H9 (cell line): Measurements from ENCODE around the gene EBF4. TPM values are rescaled to one million over a fixed set of nuclear protein-coding genes. Genes with fewer than 3 reads are reported as not detected.

Experiments used
- DNase-seq: peaks from one replicate; pipeline ENCODE4 v3.0.0-alpha.2; 2017
- H2AFZ ChIP-seq: one replicate; pipeline ENCODE4 v1.6.1; 2013; ENCODE audit warnings: mild to moderate bottlenecking, low read length, control low read depth, moderate library complexity
- H2AK5ac ChIP-seq: 2 replicates; pipeline ENCODE4 v1.6.1; 2013; ENCODE audit warnings: low read length, control low read depth, mixed read lengths; ENCODE audit not compliant: insufficient read length
- H2BK120ac ChIP-seq: one replicate; pipeline ENCODE4 v1.6.1; 2013; ENCODE audit warnings: low read depth, mild to moderate bottlenecking, low read length, control low read depth, inconsistent platforms; ENCODE audit not compliant: poor library complexity, severe bottlenecking
- H2BK12ac ChIP-seq: 2 replicates; pipeline ENCODE4 v1.6.1; 2013; ENCODE audit warnings: low read length, control low read depth, mixed read lengths, low read depth; ENCODE audit not compliant: insufficient read length
- H2BK15ac ChIP-seq: 2 replicates; pipeline ENCODE4 v1.6.1; 2013; ENCODE audit warnings: low read depth, low read length, control low read depth
- H2BK20ac ChIP-seq: one replicate; pipeline ENCODE4 v1.6.1; 2013; ENCODE audit warnings: low read depth, mild to moderate bottlenecking, low read length, control low read depth, inconsistent platforms; ENCODE audit not compliant: poor library complexity, severe bottlenecking
- H2BK5ac ChIP-seq: 2 replicates; pipeline ENCODE4 v1.6.1; 2013; ENCODE audit warnings: low read length, control low read depth, mixed read lengths; ENCODE audit not compliant: insufficient read length
- H3K14ac ChIP-seq: 2 replicates; pipeline ENCODE4 v1.6.1; 2013; ENCODE audit warnings: low read length, control low read depth; ENCODE audit not compliant: insufficient read depth
- H3K18ac ChIP-seq: 2 replicates; pipeline ENCODE4 v1.6.1; 2013; ENCODE audit warnings: low read depth, mild to moderate bottlenecking, mixed read lengths, low read length, control low read depth; ENCODE audit not compliant: insufficient read length
- H3K23ac ChIP-seq: 2 replicates; pipeline ENCODE4 v1.6.1; 2013; ENCODE audit warnings: low read length, control low read depth, mixed read lengths, low read depth; ENCODE audit not compliant: insufficient read length
- H3K23me2 ChIP-seq: 2 replicates; pipeline ENCODE4 v1.6.1; 2013; ENCODE audit warnings: low read depth, mild to moderate bottlenecking, mixed read lengths, low read length, control low read depth; ENCODE audit not compliant: insufficient read length, poor library complexity, severe bottlenecking
- H3K27ac ChIP-seq: 2 replicates; pipeline ENCODE4 v1.5.1; 2013; ENCODE audit warnings: low read length, control low read depth, mixed read lengths, low read depth; ENCODE audit not compliant: insufficient read length
- H3K27me3 ChIP-seq: 2 replicates; pipeline ENCODE4 v1.6.1; 2013; ENCODE audit warnings: low read length, control low read depth, inconsistent platforms; ENCODE audit not compliant: insufficient read depth
- H3K4ac ChIP-seq: 2 replicates; pipeline ENCODE4 v1.6.1; 2013; ENCODE audit warnings: low read depth, mild to moderate bottlenecking, control low read depth, inconsistent platforms, low read length, moderate library complexity
- H3K4me1 ChIP-seq: 2 replicates; pipeline ENCODE4 v1.6.1; 2013; ENCODE audit warnings: low read length, control low read depth, inconsistent platforms; ENCODE audit not compliant: insufficient read depth
- H3K4me2 ChIP-seq: 2 replicates; pipeline ENCODE4 v1.6.1; 2013; ENCODE audit warnings: low read length, control low read depth, mixed read lengths; ENCODE audit not compliant: insufficient read length, insufficient read depth
- H3K56ac ChIP-seq: 2 replicates; pipeline ENCODE4 v1.6.1; 2013; ENCODE audit warnings: low read depth, mild to moderate bottlenecking, mixed read lengths, low read length, control low read depth; ENCODE audit not compliant: insufficient read length
- H3K79me1 ChIP-seq: 2 replicates; pipeline ENCODE4 v1.6.1; 2013; ENCODE audit warnings: low read depth, mild to moderate bottlenecking, moderate library complexity, low read length, control low read depth, inconsistent platforms; ENCODE audit not compliant: insufficient read depth, poor library complexity, severe bottlenecking
- H3K79me2 ChIP-seq: 2 replicates; pipeline ENCODE4 v1.6.1; 2013; ENCODE audit warnings: low read length, control low read depth, inconsistent platforms; ENCODE audit not compliant: insufficient read depth
- H3K9ac ChIP-seq: 2 replicates; pipeline ENCODE4 v1.6.1; 2013; ENCODE audit warnings: low read length, control low read depth, mixed read lengths; ENCODE audit not compliant: insufficient read length; ENCODE audit errors: extremely low read depth
- H3K9me3 ChIP-seq: one replicate; pipeline ENCODE4 v1.6.1; 2013; ENCODE audit warnings: low read depth, low read length, inconsistent platforms; ENCODE audit not compliant: control insufficient read depth
- H3T11ph ChIP-seq: one replicate; pipeline ENCODE4 v1.6.1; 2013; ENCODE audit warnings: mild to moderate bottlenecking, low read length, control low read depth, inconsistent platforms
- H4K20me1 ChIP-seq: one replicate; pipeline ENCODE4 v1.6.1; 2013; ENCODE audit not compliant: control insufficient read depth, insufficient read length, insufficient read depth
- H4K5ac ChIP-seq: 2 replicates; pipeline ENCODE4 v1.6.1; 2013; ENCODE audit warnings: low read depth, mild to moderate bottlenecking, mixed read lengths, low read length, control low read depth; ENCODE audit not compliant: insufficient read length
- H4K8ac ChIP-seq: replicated peaks from 2 replicates; pipeline ENCODE4 v1.6.1; 2013; ENCODE audit warnings: low read length, control low read depth, mixed read lengths, low read depth; ENCODE audit not compliant: insufficient read length
- H4K91ac ChIP-seq: 2 replicates; pipeline ENCODE4 v1.6.1; 2013; ENCODE audit warnings: low read depth, mild to moderate bottlenecking, moderate library complexity, mixed read lengths, low read length, control low read depth; ENCODE audit not compliant: insufficient read length
- H3K27ac Mint-ChIP-seq, 3 experiments: 2 replicates in 2 of 3; 3 replicates in 1 of 3; pipeline ENCODE4 v1.8.0; 2020 to 2021; ENCODE audit warnings: mixed read lengths in 3 of 3, mild to moderate bottlenecking in 1 of 3, moderate library complexity in 1 of 3
- H3K27me3 Mint-ChIP-seq: 2 replicates; pipeline ENCODE4 v1.8.0; 2021; ENCODE audit warnings: low read depth, mild to moderate bottlenecking, moderate library complexity, mixed read lengths
- H3K36me3 Mint-ChIP-seq, 3 experiments: 2 replicates in 2 of 3; 3 replicates in 1 of 3; pipeline ENCODE4 v1.8.0; 2020 to 2021; ENCODE audit warnings: low read depth in 3 of 3, mixed read lengths in 3 of 3; ENCODE audit not compliant: insufficient read depth in 1 of 3
- H3K4me1 Mint-ChIP-seq, 2 experiments: 2 replicates each; pipeline ENCODE4 v1.8.0; 2020; ENCODE audit warnings: mixed read lengths in 2 of 2
- H3K4me3 Mint-ChIP-seq, 2 experiments: 2 replicates in 1 of 2; 3 replicates in 1 of 2; pipeline ENCODE4 v1.8.0; 2020 to 2021; ENCODE audit warnings: mild to moderate bottlenecking in 2 of 2, mixed read lengths in 2 of 2, moderate library complexity in 1 of 2
- H3K9me3 Mint-ChIP-seq, 2 experiments: 2 replicates in 1 of 2; 3 replicates in 1 of 2; pipeline ENCODE4 v1.8.0; 2020; ENCODE audit warnings: mild to moderate bottlenecking in 2 of 2, mixed read lengths in 2 of 2, moderate library complexity in 1 of 2
- WGBS: extraction: QIAGEN DNeasy Blood & Tissue Kit; methylation state at CpG from one replicate; pipeline ENCODE4 v1.1.7; 2013; ENCODE audit warnings: missing lambda C conversion rate, low lambda C conversion rate, mixed read lengths; ENCODE audit not compliant: insufficient read length; ENCODE audit errors: extremely low coverage; 5-methylcytosine and 5-hydroxymethylcytosine counted together
- total RNA-seq: library from RNA; stranded (reverse); gene quantifications from 2 replicates; pipeline ENCODE4 v1.2.1, GENCODE V29; 2021
- TF ChIP-seq, protein P1 (sequence below): fragments of 200-600 bp; sonication (generic); conservative IDR thresholded peaks from 3 replicates; pipeline ENCODE4 v1.8.0; 2021; ENCODE audit warnings: antibody characterized with exemption, mild to moderate bottlenecking

EBF4 gene
- total RNA-seq, 1 experiment from 2014 or later, result 3.9 TPM

DNA sequence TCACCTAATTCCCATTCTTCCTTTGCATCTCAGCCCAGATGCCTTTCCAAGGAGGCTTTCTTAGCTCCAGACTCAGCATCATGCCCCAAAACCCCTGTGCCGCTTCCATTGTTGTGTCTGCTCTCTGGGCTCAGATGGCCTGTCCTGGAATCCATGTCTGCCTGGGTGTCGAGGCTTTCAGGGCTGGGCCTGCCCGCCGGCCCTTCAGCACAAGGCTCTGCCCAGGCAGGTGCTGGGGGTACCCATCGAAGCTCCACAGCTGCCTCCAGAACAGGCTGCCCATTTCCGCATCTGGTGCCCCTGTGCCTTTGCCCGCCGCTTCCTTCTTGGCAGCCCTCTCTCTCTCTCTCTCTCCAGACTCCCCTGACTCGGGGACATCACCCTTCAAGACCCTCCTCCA lies 106.7 kb downstream of the EBF4 start:
- H3K56ac ChIP-seq, result no peak overlapping the region

More for the DNA sequence above, 106.7 kb downstream of the EBF4 start:
- H2AK5ac ChIP-seq, result no peak overlapping the region
- H3K4me2 ChIP-seq, result peak overlapping the region; percentile 70
- Mint-ChIP-seq H3K4me3 (peak overlapping the region; percentile 98 to 99), H3K9me3 (no peaks in the 10 kb centered on the region; a peak in 1 of 5 replicates), H3K4me1 (peaks cover 25 to 30% of the 10 kb centered on the region in 2 experiments), H3K27ac (peak overlapping the region in 1 of 3 experiments; percentile 96; a peak in 2 of 7 replicates), H3K36me3 (peaks cover 23 to 58% (median 36%) of the 10 kb centered on the region in 3 experiments), H3K27me3 (peaks cover 31% of the 10 kb centered on the region)
- no peak overlapping the region for H2BK12ac ChIP-seq
- H3K4me1 ChIP-seq, result no peaks in the 10 kb centered on the region; the same call in 1 of the 2 replicates
- no peak overlapping the region for H2BK120ac ChIP-seq
- H3K79me1 ChIP-seq, result no peaks in the 10 kb centered on the region
- no peak overlapping the region for H4K8ac ChIP-seq
- H2AFZ ChIP-seq, result no peak overlapping the region
- no peak overlapping the region for H3K9ac ChIP-seq
- H4K91ac ChIP-seq, result no peak overlapping the region
- no peaks in the 10 kb centered on the region for H3K9me3 ChIP-seq
- no peak overlapping the region for H3K27ac ChIP-seq
- no peak overlapping the region for H3K4ac ChIP-seq
- H3K23ac ChIP-seq, result no peak overlapping the region
- peaks cover 7% of the 10 kb centered on the region for H3K23me2 ChIP-seq
- peaks cover 19% of the 10 kb centered on the region for H3K27me3 ChIP-seq
- H4K5ac ChIP-seq, result no peak overlapping the region
- WGBS, result no CpG with 5 or more reads among the region's 9 CpGs
- no peak overlapping the region for H3T11ph ChIP-seq
- no peak overlapping the region for H2BK20ac ChIP-seq
- no peak overlapping the region for H2BK5ac ChIP-seq
- H3K18ac ChIP-seq, result no peak overlapping the region
- H3K14ac ChIP-seq, result no peak overlapping the region
- TF ChIP-seq, protein P1, sequence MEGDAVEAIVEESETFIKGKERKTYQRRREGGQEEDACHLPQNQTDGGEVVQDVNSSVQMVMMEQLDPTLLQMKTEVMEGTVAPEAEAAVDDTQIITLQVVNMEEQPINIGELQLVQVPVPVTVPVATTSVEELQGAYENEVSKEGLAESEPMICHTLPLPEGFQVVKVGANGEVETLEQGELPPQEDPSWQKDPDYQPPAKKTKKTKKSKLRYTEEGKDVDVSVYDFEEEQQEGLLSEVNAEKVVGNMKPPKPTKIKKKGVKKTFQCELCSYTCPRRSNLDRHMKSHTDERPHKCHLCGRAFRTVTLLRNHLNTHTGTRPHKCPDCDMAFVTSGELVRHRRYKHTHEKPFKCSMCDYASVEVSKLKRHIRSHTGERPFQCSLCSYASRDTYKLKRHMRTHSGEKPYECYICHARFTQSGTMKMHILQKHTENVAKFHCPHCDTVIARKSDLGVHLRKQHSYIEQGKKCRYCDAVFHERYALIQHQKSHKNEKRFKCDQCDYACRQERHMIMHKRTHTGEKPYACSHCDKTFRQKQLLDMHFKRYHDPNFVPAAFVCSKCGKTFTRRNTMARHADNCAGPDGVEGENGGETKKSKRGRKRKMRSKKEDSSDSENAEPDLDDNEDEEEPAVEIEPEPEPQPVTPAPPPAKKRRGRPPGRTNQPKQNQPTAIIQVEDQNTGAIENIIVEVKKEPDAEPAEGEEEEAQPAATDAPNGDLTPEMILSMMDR, result no peak
- no peaks in the 10 kb centered on the region for H3K79me2 ChIP-seq
- DNase-seq, result peak; percentile 37
- H2BK15ac ChIP-seq, result no peak overlapping the region
- no peaks in the 10 kb centered on the region for H4K20me1 ChIP-seq
